GM10248 (cell line): ENCODE data around the gene FAM149A.
A peak's percentile ranks its signal among the peaks of the same experiment; 100 is the strongest.

ENCODE experiments used
- CTCF ChIA-PET: fragments of 300-600 bp; sonication (Branson Sonifier 250); formaldehyde crosslinking; extraction: SDS; loops from one replicate; lab custom pipeline; 2021; ENCODE audit warnings: antibody characterized with exemption; lab: Yijun Ruan, JAX
- POLR2A ChIA-PET: fragments of 350-650 bp; sonication (Branson Sonifier 250); formaldehyde crosslinking; extraction: SDS; loops from one replicate; lab custom pipeline; 2020; ENCODE audit warnings: antibody characterized with exemption; lab: Yijun Ruan, JAX
- DNase-seq: peaks from one replicate; pipeline ENCODE4 v3.0.0; 2012; ENCODE audit errors: extremely low spot score
- CTCF ChIP-seq: IDR thresholded peaks from 2 replicates; pipeline ENCODE4 v1.5.1; 2012; ENCODE audit warnings: mild to moderate bottlenecking, low read depth; ENCODE audit errors: extremely low read depth, missing control alignments, control extremely low read depth

Gene FAM149A

GRCh38 chr4:186158966-186159365, 54.5 kb downstream of the FAM149A start:
- TF ChIP-seq CTCF = no peak
- no peak for DNase-seq
- ChIA-PET CTCF (interaction anchor here (1.1 to 2.5 kb wide), 3 partner anchors 9 to 22 kb away, joined by 3 to 8 read pairs (median 3); no protein-coding TSS in a partner anchor), POLR2A (no interaction called here)

GRCh38 chr4:186159613-186160012, 55.1 kb downstream of the FAM149A start:
- TF ChIP-seq CTCF = no peak
- CTCF ChIA-PET = interaction anchor here (2.5 kb wide), 1 partner anchor 23 kb away, joined by 8 read pairs; no protein-coding TSS in a partner anchor
- no peak for DNase-seq
- POLR2A ChIA-PET = no interaction called here

DNA sequence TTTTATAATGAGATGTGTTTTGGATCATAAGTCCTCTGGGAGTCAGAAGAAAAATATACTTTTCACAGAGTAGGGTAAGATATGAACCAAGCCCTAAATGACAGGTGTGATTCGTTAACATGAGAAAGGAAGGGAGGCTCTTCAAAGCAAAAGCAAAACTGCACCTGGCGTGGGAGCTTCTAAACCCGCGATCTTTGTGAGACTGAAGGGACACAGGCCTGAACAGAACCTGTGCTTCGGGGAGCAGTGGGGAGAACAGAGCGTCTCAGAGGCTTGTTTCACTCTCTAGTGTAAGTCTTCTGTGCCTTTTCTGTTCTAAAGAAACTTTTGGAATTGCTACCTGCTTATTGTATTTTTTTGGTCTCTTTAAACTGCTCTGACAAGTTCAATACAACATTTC, 56.6 kb downstream of the FAM149A start:
- TF ChIP-seq CTCF = no peak
- POLR2A ChIA-PET = no interaction called here
- DNase-seq = peak; percentile 82
- CTCF ChIA-PET = interaction anchor here (1.0 to 1.9 kb wide), 8 partner anchors 9 to 119 kb away, joined by 3 to 6 read pairs (median 4); no protein-coding TSS in a partner anchor

- TF ChIP-seq CTCF = no peak
- DNase-seq = no peak
- POLR2A ChIA-PET = no interaction called here
- CTCF ChIA-PET = no interaction called here
Measured at GRCh38 chr4:186166852-186167512, 62.5 kb downstream of the FAM149A start.

DNA sequence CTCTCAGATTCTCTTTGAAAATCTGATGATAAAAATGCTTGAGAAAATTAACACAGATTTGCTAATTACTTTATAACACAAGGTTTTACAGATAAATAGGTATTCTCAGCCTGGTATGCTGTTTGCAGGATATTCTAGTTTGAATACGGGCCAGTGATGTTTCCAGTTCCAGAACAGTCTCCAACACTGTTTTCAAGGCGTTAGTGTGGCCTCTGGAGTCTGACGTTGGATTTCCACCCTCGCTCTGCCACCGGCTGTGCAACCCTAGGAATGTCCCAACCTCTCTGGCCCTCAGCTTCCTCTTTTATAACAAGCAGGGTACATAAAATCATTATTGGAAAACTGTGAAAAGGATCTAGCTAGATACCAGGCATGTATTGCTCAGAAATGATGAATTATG, 63.1 kb downstream of the FAM149A start:
- TF ChIP-seq CTCF = no peak
- ChIA-PET POLR2A (no interaction called here), CTCF (interaction anchor here (0.8 to 1.5 kb wide), 3 partner anchors 9 to 25 kb away, joined by 3 to 6 read pairs (median 3); no protein-coding TSS in a partner anchor)
- no peak for DNase-seq

- ChIA-PET POLR2A (no interaction called here), CTCF (interaction anchor here (1.0 to 2.8 kb wide), 3 partner anchors 9 to 16 kb away, joined by 3 to 11 read pairs (median 6); no protein-coding TSS in a partner anchor)
- no peak for TF ChIP-seq CTCF
- no peak for DNase-seq
Measured at GRCh38 chr4:186168750-186169149, 64.2 kb downstream of the FAM149A start.
